ACC112 (cell line): ENCODE results near the gene SFXN1.
A peak's percentile ranks its signal among the peaks of the same experiment; 100 is the strongest.

Source experiments
- H2AFZ ChIP-seq: fragments of 200-600 bp; sonication (generic); one replicate; pipeline ENCODE4 v1.6.0; 2017; ENCODE audit warnings: antibody characterized with exemption, low read length; ENCODE audit not compliant: unreplicated experiment
- H3K27ac ChIP-seq: fragments of 200-600 bp; sonication (generic); 2 replicates; pipeline ENCODE4 v1.5.1; 2014; ENCODE audit warnings: low read depth, mild to moderate bottlenecking, antibody characterized with exemption, low read length, moderate library complexity
- H3K27me3 ChIP-seq: fragments of 200-600 bp; sonication (generic); 2 replicates; pipeline ENCODE4 v1.6.1; 2014; ENCODE audit warnings: mild to moderate bottlenecking, antibody characterized with exemption, low read length, moderate library complexity, mixed read lengths; ENCODE audit not compliant: insufficient read depth
- H3K36me3 ChIP-seq: fragments of 200-600 bp; sonication (generic); 2 replicates; pipeline ENCODE4 v1.6.1; 2016; ENCODE audit warnings: mild to moderate bottlenecking, antibody characterized with exemption, low read length, moderate library complexity, mixed read lengths; ENCODE audit not compliant: insufficient read depth
- H3K4me1 ChIP-seq: fragments of 200-600 bp; sonication (generic); one replicate; pipeline ENCODE4 v1.6.1; 2016; ENCODE audit warnings: low read length, mixed read lengths; ENCODE audit not compliant: insufficient read depth, unreplicated experiment, control insufficient read depth
- H3K4me3 ChIP-seq: fragments of 200-600 bp; sonication (generic); 2 replicates; pipeline ENCODE4 v1.5.1; 2014; ENCODE audit warnings: mild to moderate bottlenecking, low read depth, low read length
- H3K79me2 ChIP-seq: fragments of 200-600 bp; sonication (generic); one replicate; pipeline ENCODE4 v1.6.0; 2016; ENCODE audit warnings: low read length; ENCODE audit not compliant: control insufficient read depth, unreplicated experiment, insufficient read depth

Gene SFXN1

DNA sequence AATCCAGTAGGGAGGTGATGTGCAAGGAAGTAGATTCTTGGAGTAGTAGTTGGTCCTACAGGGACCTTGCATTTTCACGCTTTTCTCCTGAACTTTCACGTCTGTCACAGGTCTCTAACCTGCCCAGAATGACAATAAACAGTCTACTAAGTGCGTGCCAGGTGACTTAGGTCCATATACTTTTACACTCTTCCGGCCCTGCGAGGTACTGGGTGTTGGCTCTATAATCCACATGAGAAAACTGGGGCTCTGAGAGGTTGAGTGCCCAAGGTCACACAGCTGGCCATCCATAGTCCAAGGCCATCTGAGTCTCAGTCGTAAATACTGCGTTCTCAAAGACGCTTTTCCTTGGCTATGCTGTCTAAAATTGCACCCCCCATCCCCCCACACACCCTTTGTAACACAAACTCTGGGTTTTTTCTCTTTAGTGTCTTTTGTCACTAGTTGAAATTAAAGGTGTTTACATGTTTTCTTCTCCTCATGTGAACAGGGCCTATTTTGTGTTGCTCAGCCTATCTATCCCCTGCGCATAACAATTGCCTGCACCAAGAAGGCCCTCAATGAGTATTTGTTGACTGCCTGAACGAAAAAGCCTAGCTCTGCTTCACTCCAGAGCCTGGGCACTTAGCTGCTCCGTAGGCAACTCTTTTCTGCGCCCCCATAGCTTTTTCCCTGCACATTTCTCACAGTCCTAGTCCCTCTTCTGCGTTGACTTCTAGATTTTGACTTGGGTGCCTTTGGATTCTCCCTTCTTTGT lies 943 bp downstream of the SFXN1 start:
- Histone ChIP-seq H3K27me3 (peaks cover 36% of the 10 kb centered on the region), H3K27ac (no peak overlapping the region), H3K4me1 (peaks cover 17% of the 10 kb centered on the region), H3K4me3 (peak overlapping the region; percentile 92), H3K36me3 (peaks cover 22% of the 10 kb centered on the region), H2AFZ (peak overlapping the region; percentile 90), H3K79me2 (peaks cover 58% of the 10 kb centered on the region)

DNA sequence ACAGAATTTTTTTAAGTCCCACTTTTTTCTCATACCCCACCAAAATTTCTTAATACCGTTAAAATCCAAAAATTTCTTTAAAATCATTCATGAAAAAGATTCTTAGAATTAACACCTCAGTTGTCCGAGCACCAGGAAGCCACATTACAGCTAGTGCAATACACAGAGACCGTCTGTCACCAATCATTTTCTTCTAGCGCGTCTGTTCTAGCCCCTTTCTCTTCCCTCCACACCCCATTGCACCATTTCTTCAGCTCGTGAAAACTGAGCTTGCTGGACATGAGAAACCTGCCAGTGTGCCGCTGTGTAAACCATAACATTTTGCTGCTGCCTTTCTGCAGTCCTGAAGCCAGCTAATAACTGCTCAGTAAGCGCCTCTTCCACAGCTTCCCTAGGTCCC lies 5.0 kb downstream of the SFXN1 start:
- Histone ChIP-seq H3K27ac (no peak overlapping the region), H3K27me3 (no peaks in the 10 kb centered on the region), H3K36me3 (peaks cover 27% of the 10 kb centered on the region), H3K4me3 (no peak overlapping the region), H3K4me1 (peaks cover 13% of the 10 kb centered on the region), H3K79me2 (peaks cover 96% of the 10 kb centered on the region), H2AFZ (no peak overlapping the region)

DNA sequence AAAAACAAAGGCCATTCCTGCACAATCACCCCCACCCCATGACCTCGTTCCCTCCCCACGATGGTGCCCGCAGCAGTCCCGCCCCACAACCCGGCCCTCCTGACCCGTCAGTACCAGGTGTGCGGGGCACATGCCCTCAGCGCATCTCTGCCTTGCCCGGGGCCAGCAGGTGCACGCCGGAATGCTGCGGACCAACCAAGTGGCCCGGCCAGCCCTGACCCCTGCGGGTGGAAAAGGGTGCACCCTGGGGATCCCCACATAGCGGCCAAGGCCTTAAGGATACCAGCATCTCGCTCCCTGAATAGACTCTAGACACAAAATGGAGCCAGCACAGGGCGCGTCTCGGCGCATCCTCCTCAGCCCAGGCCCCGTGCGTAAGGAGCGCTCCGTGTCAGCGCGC lies 6.0 kb downstream of the SFXN1 start:
- Histone ChIP-seq H3K79me2 (peaks cover 98% of the 10 kb centered on the region), H3K27ac (no peak overlapping the region), H3K27me3 (no peaks in the 10 kb centered on the region), H2AFZ (no peak overlapping the region), H3K4me1 (peaks cover 13% of the 10 kb centered on the region), H3K36me3 (peaks cover 27% of the 10 kb centered on the region), H3K4me3 (no peak overlapping the region)

DNA sequence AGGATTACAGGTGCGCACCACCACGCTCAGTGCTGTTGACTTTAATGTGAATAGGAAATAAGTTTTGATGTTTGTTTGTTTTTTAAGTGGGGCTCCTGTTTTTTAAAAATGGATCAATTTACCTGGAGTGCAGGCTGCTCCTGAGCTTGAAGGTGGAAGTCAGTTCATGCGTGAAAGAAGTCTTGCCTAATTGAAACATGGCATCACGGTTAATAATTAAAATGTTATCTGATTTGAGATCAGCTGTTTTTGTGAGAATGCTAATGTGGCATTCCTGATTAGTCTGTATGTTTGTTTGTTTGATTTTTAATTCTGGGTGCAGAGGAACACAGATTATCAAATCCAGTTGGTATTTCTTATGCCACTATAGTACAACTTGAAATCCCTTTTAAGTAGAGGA lies 6.5 kb downstream of the SFXN1 start:
- no peak overlapping the region for H2AFZ ChIP-seq
- H3K36me3 ChIP-seq, result peaks cover 27% of the 10 kb centered on the region
- no peak overlapping the region for H3K4me3 ChIP-seq
- H3K27ac ChIP-seq, result no peak overlapping the region
- H3K27me3 ChIP-seq, result no peaks in the 10 kb centered on the region
- peaks cover 98% of the 10 kb centered on the region for H3K79me2 ChIP-seq
- peaks cover 9% of the 10 kb centered on the region for H3K4me1 ChIP-seq

DNA sequence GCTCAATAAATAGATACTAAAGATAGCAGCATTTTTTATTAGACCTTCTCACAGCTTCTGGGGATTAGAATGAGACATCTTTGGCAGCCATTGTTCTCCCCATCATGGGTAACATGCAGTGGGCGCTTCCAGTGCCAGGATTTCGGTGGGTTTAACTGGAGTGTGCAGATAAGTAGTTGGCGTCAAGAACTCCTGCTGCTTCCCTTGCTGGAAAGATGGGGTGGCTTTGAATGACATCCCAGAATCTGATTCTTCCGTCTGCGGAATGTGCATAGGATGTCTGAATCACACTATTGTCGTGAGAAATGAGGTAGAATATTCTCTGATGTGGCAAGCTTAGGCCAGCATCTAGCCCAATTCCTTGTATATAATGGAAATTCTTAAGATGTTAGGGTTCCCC lies 7.3 kb downstream of the SFXN1 start:
- Histone ChIP-seq H3K27me3 (no peaks in the 10 kb centered on the region), H3K79me2 (peaks cover 98% of the 10 kb centered on the region), H3K27ac (no peak overlapping the region), H3K36me3 (peaks cover 24% of the 10 kb centered on the region), H2AFZ (no peak overlapping the region), H3K4me1 (peaks cover 4% of the 10 kb centered on the region), H3K4me3 (no peak overlapping the region)

DNA sequence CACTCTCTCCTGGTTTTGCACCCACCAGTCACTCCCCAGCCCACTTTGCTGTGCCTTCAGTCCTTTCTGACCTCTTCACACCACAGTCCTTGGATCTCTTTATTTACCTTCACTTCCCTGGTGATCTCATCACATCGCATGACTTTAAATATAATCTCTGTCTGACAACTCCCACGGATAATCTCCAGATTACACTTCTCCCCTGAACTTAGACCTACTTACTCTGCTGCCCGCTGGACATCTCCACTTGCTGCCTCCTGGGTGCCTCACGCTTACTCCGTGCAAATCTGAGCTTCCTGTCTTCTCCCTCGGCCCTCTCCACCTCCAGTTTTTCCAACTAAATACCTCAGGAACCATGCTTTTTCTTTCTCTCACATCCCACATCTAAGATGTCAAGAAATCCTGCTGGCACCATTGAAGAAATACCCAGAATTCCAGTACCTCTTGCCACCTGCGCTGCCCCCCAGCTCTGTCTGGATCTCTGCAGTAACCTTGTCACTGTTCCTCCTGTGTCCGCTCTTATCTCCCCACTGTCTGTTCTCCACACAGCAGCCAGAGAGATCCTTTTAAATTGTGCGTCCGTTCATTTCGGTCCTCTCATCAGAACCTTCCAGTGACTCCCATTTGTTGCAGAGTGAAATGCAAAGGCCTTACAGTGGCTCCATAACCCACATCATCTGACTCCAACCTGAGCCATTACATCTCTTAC lies 9.3 kb downstream of the SFXN1 start:
- H2AFZ ChIP-seq, result no peak overlapping the region
- no peak overlapping the region for H3K4me3 ChIP-seq
- peaks cover 96% of the 10 kb centered on the region for H3K79me2 ChIP-seq
- H3K27me3 ChIP-seq, result no peaks in the 10 kb centered on the region
- H3K4me1 ChIP-seq, result no peaks in the 10 kb centered on the region
- H3K36me3 ChIP-seq, result peaks cover 27% of the 10 kb centered on the region
- H3K27ac ChIP-seq, result no peak overlapping the region

DNA sequence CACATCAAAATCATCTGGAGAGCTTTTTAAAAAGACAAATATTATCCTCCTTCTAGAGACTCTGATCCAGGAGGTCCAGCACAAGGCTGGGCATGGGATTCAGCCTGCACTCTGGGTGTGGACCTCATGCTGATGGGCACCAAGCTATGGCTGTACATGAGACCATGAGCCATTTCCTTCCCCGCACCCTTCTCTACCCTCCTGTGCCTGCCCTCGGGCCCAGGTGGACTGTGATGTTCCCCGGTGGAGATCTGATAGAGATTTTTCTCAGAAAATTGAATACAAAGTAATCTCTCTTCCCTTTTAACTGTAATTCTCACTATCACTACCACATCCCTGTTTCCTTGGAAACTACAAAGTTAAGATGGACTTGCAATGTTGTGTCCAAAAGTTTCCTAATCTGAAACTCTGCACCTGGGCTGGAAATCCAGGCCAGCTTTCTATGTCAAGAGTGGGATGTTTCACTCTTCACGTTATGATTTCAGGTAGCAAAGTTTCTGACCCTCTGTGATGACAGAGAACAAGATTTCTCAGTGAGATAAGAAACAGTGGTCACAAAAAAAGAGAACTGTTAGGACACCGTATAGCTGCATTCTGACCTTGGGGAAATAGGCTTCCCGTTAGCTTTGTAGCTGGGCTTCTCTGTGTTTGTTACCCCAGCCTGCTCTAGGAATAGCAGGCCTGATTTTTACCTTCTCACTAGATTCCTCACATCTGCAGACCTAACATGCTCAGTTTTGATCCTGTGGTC lies 11.5 kb downstream of the SFXN1 start:
- Histone ChIP-seq H3K27ac (no peak overlapping the region), H3K27me3 (no peaks in the 10 kb centered on the region), H3K4me1 (peaks cover 13% of the 10 kb centered on the region), H3K36me3 (peaks cover 33% of the 10 kb centered on the region), H3K79me2 (peaks cover 89% of the 10 kb centered on the region), H3K4me3 (no peak overlapping the region), H2AFZ (no peak overlapping the region)

DNA sequence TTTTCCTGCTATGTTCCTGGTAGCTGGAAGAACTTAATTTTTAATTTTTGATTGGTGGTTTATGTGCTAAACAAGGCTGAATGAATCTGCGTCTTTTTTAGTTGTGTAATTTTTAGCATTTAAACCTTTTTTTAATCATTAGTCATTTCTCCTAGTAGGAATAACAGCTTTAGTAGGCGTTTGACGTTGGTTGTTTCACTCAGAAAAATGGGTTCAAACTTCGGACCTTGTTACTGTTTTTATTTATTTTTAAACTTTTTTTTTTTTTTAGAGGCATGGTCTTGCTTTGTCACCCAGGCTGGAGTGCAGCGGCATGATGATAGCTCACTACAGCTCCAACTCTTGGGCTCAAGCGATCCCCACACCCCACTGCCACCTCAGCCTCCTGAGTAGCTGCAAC lies 12.9 kb downstream of the SFXN1 start:
- Histone ChIP-seq H3K36me3 (peaks cover 32% of the 10 kb centered on the region), H3K4me3 (no peak overlapping the region), H3K27ac (no peak overlapping the region), H3K79me2 (peaks cover 81% of the 10 kb centered on the region), H3K27me3 (no peaks in the 10 kb centered on the region), H2AFZ (no peak overlapping the region), H3K4me1 (peaks cover 13% of the 10 kb centered on the region)

DNA sequence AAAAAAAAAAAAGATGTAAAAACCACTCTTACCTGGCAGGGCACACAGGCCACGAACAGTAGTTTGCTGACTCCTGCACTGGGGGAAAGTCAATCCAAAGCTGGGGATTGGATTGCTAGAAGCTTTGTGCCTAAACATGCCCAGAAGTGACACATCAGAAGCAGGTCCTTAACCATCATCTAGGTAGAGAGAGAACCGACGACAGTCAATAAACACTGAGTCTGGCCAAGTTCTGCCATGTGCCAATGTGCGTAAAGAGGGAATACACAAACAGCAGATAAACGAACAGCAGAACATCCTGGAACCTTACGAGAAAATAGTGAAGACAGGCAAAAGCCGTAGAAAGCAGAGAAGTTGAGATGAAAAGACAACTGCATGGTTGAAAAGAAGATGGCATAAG lies 14.9 kb downstream of the SFXN1 start:
- Histone ChIP-seq H3K36me3 (peaks cover 34% of the 10 kb centered on the region), H2AFZ (no peak overlapping the region), H3K27ac (no peak overlapping the region; the same call in 1 of the 2 replicates), H3K27me3 (no peaks in the 10 kb centered on the region), H3K79me2 (peaks cover 66% of the 10 kb centered on the region), H3K4me1 (peaks cover 13% of the 10 kb centered on the region), H3K4me3 (no peak overlapping the region)

DNA sequence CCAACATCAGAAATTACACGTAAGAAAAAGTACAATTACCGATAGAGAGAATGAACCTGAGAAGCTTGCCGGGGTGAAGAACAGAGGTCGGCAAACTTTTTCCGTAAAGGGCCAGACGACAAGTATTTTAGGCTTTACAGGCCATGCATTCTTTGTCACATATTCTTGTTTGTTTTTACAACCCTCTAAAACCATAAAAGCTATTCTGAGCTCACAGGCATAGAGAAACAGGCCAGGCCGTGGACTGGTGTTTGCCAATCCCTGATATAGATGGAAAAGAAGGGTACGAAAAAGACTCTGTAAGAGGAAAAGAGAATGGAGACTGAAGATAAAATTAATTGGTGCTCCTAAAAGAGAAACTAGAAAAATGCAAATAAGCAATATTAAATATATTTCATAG lies 15.4 kb downstream of the SFXN1 start:
- no peaks in the 10 kb centered on the region for H3K27me3 ChIP-seq
- H3K27ac ChIP-seq, result peak overlapping the region; percentile 44
- H3K4me3 ChIP-seq, result no peak overlapping the region
- no peak overlapping the region for H2AFZ ChIP-seq
- H3K79me2 ChIP-seq, result peaks cover 64% of the 10 kb centered on the region
- peaks cover 13% of the 10 kb centered on the region for H3K4me1 ChIP-seq
- peaks cover 37% of the 10 kb centered on the region for H3K36me3 ChIP-seq
